GM18861 (cell line): ENCODE data around the gene NFATC3.

ENCODE experiments used
- ATAC-seq: cut with Tn5 transposase; IDR thresholded peaks from one replicate; pipeline ENCODE4 v1.9.1; 2021; ENCODE audit not compliant: unreplicated experiment

NFATC3 gene

GRCh38 chr16:68244903-68245853 lies 160.0 kb downstream of the NFATC3 start, which contains the start of gene PLA2G15:
Gene PLA2G15, plus strand, starts transcription at chr16:68245373. Its CDS starts 54 bp downstream, at chr16:68245427.
- ATAC-seq: peak; percentile 60

DNA sequence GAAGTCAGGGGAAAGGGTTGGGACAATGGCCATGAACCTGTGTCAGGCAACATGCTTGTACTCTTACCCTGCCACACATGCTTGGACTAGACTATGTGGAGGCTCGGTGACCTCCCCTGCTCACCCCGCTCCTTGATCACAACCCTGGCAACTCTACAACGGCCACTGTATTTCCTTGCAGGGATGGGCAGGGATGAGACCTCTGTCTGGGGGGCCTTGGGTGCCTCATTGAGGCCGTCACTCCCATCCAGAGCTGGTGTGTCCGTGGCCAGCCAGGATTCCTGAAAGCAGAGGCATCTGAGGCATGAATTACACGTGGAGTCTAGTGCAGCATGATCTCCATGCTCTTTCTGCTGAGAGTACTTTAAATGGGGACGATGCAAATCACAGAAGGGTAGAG lies 161.0 kb downstream of the NFATC3 start:
- no peak for ATAC-seq

- ATAC-seq: no peak
Observed at GRCh38 chr16:68246666-68247065, 161.5 kb downstream of the NFATC3 start.

DNA sequence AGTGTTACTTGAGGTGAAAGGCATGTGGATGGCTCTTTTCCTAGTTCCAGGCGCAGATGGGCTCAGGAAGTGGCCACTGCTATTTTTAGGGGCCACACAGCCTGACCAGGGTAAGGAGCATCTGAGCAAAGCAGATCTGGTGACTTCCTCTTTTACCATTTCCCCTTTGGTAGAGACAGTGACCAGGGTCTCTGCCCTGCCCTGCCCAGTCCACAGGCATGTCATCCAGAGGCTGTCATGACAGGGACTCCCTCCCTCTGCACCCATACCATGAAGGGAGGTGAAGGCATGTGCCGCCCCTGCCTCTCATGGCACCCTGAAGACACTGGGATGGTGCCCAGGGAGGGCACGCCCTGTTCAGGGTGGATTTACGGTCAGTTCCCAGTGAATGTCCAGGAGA lies 162.2 kb downstream of the NFATC3 start:
- ATAC-seq: no peak

- ATAC-seq: no peak
Observed at GRCh38 chr16:68247932-68248331, 162.8 kb downstream of the NFATC3 start.

- ATAC-seq: no peak
Observed at GRCh38 chr16:68249371-68249770, 164.2 kb downstream of the NFATC3 start.

DNA sequence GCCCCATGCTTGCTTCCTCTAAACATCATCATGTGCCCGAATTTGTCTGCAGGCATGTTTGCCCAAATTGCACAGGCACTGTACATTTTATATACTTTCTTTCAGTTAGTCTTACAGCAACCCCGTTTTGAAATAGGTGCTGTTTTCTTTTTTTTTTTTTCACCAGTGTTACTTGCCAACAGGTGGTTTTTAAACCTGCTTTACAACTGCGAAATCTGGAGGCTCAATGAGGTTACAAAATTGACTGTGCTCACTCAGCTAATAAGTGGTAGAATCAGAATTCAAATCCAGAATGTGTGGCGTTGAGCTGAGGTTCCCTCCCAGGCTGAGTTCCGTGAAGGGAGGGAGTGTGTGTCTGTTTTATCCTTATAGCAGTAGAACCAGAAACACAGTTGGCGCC lies 165.8 kb downstream of the NFATC3 start:
- ATAC-seq: no peak

- no peak for ATAC-seq
Observed at GRCh38 chr16:68251832-68252231, 166.7 kb downstream of the NFATC3 start.

DNA sequence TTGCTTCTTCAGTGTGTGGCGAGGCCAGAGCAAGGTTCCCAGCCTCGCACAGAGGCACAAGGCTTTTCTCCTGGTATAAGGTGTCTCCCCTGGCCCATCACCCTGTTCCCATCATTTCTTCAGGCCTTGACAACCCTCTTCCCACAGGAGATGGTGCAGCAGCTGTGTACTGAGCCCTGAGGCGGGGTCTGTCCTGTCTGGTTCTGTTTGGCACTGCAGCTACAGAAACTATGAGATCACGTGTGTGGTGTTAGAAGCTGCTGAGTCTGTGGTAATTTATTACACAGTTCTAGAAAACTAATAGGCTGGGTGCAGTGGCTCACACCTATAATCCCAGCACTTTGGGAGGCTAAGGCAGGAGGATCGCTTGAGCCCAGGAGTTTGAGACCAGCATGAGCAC lies 167.2 kb downstream of the NFATC3 start:
- no peak for ATAC-seq

- no peak for ATAC-seq
Observed at GRCh38 chr16:68253721-68254120, 168.6 kb downstream of the NFATC3 start.

DNA sequence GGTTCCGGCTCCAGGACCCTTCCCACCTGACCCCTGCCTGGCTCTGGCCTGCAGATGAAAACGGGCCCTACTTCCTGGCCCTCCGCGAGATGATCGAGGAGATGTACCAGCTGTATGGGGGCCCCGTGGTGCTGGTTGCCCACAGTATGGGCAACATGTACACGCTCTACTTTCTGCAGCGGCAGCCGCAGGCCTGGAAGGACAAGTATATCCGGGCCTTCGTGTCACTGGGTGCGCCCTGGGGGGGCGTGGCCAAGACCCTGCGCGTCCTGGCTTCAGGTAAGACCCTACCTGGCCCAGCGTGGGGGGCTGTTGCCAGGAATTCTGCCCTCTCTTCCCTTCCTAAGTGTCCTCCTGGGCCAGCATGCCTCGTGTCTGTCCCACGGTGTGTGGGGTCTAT lies 170.5 kb downstream of the NFATC3 start:
- no peak for ATAC-seq

GRCh38 chr16:68257251-68257905 lies 172.2 kb downstream of the NFATC3 start:
- peak; percentile 39 for ATAC-seq

DNA sequence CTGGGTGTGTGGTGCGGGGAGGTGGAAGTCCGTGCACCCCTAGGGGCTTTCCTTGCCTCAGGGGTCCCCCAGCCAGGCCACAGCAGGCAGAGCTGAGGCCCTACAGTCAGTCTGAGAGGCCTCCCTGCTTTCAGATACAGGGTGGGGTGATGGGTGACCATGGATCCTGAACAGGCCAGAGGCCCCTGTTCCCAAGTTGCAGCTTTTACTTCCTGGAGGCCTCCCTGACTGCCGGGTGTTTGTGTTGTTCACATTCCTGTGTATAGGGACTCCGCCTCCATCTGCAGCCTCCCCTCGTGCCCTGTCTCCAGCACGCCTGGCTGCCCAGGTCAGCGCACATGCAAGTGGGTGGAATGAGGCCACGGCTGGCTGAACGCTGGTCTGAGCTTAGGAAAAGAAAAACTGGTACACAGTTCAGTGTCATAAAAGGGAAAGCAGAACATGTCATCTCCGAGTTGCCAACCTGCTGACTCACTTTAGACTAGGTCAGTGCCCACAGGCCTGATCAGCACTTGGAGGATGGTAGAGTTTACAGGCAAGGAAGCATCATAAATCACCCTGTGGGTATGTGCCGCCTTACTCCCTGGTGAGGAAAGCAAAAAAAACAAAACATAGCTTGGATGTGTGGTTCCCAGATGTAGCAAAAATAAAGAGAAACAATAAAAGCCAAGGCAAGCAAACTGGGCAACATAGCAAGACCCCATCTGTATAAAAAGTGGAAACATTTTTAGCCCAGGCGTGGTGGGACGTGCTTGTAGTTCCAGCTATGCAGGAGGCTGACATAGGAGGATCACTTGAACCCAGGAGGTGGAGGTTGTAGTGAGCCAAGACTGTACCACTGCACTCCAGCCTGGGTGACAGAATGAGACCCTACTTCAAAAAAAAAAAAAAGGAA lies 173.0 kb downstream of the NFATC3 start:
- ATAC-seq: peak; percentile 33

DNA sequence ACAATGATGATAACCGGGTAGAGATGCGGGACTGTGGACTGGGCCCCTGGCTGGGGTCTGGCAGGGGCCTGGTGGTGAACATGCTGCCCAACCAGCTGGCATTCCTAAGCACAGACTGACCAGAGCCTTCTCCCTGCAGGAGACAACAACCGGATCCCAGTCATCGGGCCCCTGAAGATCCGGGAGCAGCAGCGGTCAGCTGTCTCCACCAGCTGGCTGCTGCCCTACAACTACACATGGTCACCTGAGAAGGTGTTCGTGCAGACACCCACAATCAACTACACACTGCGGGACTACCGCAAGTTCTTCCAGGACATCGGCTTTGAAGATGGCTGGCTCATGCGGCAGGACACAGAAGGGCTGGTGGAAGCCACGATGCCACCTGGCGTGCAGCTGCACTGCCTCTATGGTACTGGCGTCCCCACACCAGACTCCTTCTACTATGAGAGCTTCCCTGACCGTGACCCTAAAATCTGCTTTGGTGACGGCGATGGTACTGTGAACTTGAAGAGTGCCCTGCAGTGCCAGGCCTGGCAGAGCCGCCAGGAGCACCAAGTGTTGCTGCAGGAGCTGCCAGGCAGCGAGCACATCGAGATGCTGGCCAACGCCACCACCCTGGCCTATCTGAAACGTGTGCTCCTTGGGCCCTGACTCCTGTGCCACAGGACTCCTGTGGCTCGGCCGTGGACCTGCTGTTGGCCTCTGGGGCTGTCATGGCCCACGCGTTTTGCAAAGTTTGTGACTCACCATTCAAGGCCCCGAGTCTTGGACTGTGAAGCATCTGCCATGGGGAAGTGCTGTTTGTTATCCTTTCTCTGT lies 174.0 kb downstream of the NFATC3 start:
- ATAC-seq: no peak

GRCh38 chr16:68263559-68264127 lies 178.5 kb downstream of the NFATC3 start:
- ATAC-seq: no peak

GRCh38 chr16:68264128-68265077 lies 179.2 kb downstream of the NFATC3 start, which contains the start of gene SLC7A6:
Gene SLC7A6, plus strand, starts transcription at chr16:68264526. Its CDS starts 10,201 bp downstream, at chr16:68274727.
- ATAC-seq: peak; percentile 48

GRCh38 chr16:68265078-68265920 lies 180.1 kb downstream of the NFATC3 start:
- ATAC-seq: no peak
